ENCODE data around the gene ZNF541. TPM values are rescaled to one million over a fixed set of nuclear protein-coding genes. Genes with fewer than 3 reads are reported as not detected.

ZNF541 gene
- total RNA-seq, 4 donors from 2014 or later: 0.37 to 1.2 (median 0.46) TPM

- no peak for TF ChIP-seq CTCF (IDR thresholded peaks at IDR 0.05)
- ATAC-seq (ENCODE audit: low FRiP score) (no peak), DNase-seq (ENCODE audit: low spot score) (no peak)
Measured at GRCh38 chr19:47613165-47614020, 40.4 kb upstream of the ZNF541 start.

- no peak for ATAC-seq (ENCODE audit: low FRiP score)
- no peak for TF ChIP-seq CTCF (IDR thresholded peaks at IDR 0.05)
- DNase-seq (ENCODE audit: low spot score): no peak
Measured at GRCh38 chr19:47610902-47611301, 38.0 kb upstream of the ZNF541 start.

GRCh38 chr19:47609906-47610894 lies 37.3 kb upstream of the ZNF541 start:
- no peak for TF ChIP-seq CTCF (IDR thresholded peaks at IDR 0.05)
- ATAC-seq (ENCODE audit: low FRiP score) (no peak), DNase-seq (ENCODE audit: low spot score) (no peak)

GRCh38 chr19:47608969-47609905 lies 36.3 kb upstream of the ZNF541 start, which contains the start of gene BICRA:
Gene BICRA (plus strand): TSS chr19:47609134. CDS start chr19:47673575, 64,441 bp downstream.
- TF ChIP-seq CTCF (IDR thresholded peaks at IDR 0.05): no peak
- ATAC-seq (ENCODE audit: low FRiP score): peak; percentile 71

GRCh38 chr19:47608074-47608918 lies 35.3 kb upstream of the ZNF541 start:
- peak; percentile 85 for DNase-seq (ENCODE audit: low spot score)
- peak; percentile 92 for ATAC-seq (ENCODE audit: low FRiP score)
- TF ChIP-seq CTCF (IDR thresholded peaks at IDR 0.05): no peak

More at GRCh38 chr19:47608969-47609905, 36.3 kb upstream of the ZNF541 start, which contains the start of gene BICRA:
- DNase-seq (ENCODE audit: low spot score): no peak
